ENCODE results near the gene ANP32D.
"Not testable (repeated sequence)": the region's sequence is repeated elsewhere in the genome, so short reads cannot be mapped to it uniquely, and the experiment has no call there.

The ANP32D gene
- 0 reads per million in 4 donors for total RNA-seq

DNA sequence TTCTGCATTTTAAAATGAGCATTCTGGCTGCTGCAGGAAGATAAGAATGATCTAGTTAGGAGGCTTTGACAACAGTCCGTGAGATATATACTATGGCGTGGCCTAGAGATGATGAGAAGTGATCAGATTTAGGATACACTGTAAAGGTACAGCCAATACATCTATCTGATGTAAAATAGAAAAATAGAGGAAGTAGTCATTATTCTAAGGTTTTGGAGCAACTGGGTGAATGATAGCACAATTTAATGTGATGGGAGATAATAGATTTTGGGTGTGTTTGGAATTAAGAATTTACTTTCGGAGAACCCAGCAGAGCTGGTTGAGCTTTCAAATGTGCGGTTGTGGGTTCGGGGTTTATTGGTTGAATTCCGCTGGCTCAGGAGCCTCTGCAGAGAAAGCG lies at the start of gene ANP32D:
Gene ANP32D, plus strand, starts transcription at position 301 of the 400 bp plus-strand sequence. CDS start 106 bp downstream, outside the sequence.
- DNase-seq: no peak

DNA sequence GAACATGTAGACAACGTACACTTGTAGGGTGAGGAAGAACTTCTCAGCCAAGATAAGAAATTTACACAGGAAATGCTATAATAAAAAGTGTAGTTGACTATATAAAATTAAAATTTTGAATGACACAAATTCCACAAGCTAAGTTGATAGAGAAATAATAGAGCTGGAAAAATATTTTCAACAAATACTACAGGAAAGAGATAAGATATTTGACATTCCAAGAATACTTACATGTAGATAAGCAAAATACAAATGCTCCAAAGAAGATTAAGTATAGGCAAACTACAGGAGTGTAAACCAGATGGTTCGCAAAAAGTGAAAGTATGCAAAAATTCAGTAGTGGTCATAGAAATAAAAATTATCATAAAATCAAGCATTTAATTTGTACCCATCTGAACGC lies 49.2 kb upstream of the ANP32D start:
- DNase-seq: no peak

DNA sequence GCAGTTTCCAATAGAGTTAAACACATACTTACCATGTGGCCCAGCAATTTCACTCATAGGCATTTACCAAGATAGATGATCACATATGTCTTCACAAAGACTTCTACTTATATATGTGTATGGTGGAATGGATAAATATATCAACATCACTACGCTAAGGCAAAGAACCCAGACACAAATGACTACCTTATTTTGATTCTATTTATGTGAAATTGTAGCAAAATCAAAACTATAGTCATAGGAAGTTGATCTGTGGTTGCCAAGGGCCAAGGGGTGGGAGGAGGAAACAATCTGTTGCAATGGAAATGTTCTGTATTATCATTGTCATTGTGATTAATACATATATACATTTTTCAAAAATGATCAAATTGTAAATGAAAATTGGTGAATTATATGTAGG lies 47.7 kb upstream of the ANP32D start:
- DNase-seq: no peak

DNA sequence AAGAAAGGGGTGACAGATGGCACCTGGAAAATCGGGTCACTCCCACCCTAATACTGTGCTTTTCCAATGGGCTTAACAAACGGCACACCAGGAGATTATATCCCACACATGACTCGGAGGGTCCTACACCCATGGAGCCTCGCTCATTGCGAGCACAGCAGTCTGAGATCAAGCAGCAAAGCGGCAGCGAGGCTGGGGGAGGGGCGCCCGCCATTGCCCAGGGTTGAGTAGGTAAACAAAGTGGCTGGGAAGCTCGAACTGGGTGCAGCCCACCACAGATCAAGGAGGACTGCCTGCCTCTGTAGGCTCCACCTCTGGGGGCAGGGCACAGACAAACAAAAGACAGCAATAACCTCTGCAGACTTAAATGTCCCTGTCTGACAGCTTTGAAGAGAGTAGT lies 38.3 kb upstream of the ANP32D start:
- DNase-seq: not testable (repeated sequence)

DNA sequence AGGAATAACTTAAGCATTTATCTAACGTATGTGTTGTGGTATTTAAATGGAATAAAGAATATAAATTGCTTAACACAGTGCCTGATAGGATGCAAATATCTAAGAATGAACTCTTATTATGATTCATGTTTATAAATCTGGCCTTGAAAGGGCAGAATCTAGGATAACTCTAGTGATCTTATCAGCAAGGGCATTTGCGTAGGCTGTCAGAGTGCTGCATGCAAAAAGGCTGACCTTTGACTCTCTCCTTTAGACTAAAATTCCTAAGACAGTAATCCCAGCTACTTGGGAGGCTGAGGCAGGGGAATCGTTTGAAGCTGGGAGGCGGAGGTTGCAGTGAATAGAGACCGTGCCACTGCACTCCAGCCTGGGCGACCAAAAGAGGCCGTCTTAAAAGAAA lies 31.3 kb upstream of the ANP32D start:
- no peak for DNase-seq

DNA sequence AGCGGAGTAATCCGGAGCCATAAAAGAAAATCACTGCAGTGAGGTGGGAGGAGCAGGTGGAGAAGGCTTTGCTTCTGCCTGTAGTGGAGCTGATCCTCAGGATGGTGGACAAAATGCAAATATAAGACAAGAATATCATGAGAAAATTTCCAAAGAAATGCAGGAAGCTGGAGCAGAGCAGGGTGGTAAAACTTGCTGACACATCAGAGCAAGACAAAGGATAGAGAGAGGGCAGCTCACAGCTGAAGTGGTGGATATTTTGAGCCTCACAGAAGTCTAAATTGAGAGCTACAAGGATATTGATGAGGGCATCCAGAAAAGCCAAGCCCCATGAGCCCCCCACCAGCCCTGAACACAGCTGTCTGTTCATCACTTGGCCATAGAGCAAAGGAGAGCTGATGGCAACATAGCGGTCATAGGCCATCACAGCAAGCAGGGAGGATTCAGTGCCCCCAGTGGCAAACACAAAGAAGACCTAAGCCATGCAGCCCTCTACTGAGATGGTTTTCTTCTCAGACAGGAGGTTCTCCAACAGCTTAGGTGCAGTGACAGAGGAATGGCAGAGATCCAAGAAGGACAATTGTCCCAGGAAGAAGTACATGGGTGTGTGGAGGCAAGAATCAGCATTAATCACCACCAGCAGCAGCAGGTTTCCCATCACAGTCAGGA lies 30.0 kb upstream of the ANP32D start:
- DNase-seq: no peak

DNA sequence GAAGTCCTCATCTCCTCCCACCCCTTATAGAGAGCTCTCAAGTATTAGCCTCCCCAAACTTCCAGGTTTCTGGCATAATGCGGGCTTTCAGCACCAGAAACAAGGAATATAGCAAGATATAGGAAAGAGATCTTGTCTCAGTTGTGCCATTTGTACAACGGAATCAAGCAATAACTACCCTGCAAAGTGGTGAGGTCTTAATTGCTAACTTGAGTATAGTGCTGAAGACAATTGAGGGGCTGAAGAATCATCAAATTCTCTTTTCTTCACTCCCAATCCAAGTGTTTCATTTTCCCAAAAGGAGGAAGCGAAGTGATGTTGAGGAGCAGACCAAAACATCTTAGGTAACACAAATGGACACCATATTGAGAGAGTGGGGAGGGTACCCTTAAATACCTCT lies 26.8 kb upstream of the ANP32D start:
- no peak for DNase-seq

DNA sequence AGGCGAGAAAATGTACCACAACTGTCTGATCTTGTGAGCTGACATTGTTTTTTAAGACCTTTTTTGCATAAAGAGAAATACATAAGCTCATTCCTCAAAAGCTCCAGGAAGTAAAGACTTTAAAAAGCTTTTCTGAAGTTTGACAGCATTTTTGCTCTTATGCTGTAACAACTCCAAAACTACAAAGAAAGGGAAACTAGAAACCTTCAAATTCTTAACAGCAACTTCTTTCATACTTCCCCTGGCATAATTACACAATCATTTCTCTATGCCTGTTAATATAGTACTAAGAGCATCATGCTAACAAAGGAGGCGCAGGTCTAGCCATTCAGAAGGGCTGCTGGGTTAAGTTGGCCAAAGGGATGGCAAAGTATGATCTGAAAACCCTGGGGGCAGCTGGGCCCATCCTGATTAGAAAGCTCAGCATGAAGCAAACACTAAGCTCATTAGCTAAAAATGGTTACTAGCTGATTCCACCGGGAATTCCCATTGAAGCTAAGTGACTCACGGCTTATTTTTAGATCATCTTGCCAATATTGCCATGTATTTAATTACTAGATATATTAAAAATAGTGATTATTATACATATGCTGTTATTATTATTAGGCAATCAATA lies 26.1 kb upstream of the ANP32D start:
- no peak for DNase-seq

DNA sequence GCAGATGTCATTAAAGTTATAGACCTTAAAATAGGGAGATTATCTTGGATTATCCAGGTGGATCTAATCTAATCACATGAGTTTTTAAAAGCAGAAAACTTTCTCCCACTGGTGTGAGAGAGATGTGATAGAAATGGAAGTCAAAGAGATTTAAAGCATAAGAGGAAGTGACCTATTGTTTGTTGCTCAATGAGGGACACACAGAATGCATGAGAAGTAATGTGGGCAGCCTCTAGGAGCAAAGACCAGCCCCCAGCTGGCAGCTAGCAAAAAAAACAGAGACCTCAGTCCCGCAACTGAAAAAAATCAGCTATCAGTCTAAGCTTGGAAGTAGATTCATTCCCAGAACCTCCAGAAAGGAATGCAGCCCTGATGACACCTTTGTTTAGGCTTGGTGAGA lies 24.6 kb upstream of the ANP32D start:
- no peak for DNase-seq

DNA sequence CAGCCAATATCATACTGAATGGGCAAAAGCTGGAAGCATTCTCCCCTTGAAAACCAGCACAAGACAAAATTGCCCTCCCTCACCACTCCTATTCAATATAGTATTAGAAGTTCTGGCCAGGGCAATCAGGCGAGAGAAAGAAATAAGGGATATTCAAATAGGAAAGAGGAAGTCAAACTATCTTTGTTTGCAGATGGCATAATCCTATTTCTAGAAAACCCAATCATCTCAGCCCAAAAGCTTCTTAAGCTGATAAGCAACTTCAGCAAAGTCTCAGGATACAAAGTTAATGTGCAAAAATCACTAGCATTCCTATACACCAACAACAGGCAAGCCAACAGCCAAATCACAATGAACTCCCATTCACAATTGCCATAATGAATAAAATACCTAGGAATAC lies 21.0 kb upstream of the ANP32D start:
- no peak for DNase-seq

DNA sequence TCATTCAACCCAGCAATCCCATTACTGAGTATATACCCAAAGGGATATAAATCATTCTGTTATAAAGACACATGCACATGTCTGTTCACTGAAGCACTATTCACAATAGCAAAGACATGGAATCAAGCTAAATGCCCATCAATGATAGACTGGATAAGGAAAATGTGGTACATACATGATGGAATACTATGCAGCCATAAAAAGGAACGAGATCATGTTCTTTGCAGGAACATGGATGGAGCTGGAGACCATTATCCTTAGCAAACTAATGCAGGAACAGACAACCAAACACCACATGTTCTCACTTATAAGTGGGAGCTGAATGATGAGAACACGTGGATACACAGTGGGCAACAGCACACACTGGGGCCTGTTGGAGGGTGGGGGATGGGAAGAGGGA lies 19.4 kb upstream of the ANP32D start:
- not testable (repeated sequence) for DNase-seq

DNA sequence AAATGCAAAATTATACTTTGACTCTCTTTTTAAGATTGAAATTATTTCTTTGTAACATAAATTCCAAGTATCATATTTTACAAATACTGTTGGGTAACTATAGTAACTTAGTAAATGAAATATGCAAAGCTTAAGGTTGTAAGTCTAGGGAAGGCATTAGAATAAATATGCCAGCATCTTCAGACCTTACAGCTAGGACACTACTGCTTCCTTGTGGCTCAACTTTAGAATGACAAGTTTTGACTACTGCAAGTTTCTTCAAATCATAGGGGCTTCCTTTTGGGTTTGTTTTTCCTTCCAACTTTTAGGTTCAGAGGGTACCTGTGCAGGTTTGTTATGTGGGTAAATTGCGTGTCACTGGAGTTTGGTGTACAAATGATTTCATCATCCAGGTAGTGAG lies 17.7 kb upstream of the ANP32D start:
- DNase-seq: peak in 1 of 5 donors; percentile 11

DNA sequence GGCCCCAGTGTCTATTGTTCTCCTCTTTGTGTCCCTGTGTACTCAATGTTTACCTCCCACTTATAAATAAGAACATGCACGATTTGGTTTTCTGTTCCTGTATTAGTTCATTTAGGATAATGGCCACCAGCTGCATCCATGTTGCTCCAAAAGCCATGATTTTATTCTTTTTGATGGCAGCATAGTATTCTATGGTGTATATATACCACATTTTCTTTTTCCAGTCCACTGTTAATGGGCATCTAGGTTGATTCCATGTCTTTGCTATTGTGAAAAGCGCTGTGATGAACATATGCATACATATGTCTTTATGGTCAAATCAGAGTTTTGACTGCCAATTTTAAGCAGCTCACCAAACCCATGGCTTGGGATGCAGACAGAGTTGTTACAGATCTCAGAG lies 17.2 kb upstream of the ANP32D start:
- DNase-seq: no peak

DNA sequence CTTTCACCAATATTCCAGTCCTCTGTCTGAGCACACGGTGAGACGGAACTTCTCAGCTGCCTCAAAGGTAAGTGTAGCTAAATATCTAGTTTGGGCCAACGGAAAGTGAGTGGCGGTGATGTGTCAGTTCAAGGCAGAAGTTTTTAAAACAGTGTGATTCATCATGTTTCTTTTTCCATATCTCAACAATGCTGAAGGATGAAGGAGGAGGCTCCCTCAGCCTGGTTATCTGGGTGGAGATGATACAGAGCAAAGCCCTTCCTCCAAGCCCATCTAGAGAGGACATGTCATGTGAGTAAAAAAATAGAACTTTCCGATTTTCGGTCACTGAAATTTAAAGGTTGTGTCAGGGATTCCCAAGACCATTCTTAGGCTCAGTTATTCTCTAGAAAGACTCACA lies 13.1 kb upstream of the ANP32D start:
- DNase-seq: no peak

DNA sequence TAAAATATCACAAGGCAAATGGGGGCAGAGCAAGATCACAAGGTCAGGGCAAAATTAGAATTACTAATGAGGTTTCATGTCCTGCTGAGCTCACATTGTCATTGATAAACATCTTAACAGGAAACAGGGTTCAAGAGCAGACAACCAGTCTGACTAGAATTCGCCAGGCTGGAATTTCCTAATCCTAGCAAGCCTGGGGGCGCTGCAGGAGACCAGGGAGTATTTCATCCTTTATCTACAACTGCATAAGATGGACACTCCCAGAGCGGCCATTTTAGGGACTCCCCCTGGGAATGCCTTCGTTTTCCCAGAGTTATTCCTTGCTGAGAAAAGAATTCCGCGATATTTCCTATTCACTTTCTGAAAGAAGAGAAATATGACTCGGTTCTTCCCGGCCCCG lies 3.3 kb upstream of the ANP32D start:
- not testable (repeated sequence) for DNase-seq

DNA sequence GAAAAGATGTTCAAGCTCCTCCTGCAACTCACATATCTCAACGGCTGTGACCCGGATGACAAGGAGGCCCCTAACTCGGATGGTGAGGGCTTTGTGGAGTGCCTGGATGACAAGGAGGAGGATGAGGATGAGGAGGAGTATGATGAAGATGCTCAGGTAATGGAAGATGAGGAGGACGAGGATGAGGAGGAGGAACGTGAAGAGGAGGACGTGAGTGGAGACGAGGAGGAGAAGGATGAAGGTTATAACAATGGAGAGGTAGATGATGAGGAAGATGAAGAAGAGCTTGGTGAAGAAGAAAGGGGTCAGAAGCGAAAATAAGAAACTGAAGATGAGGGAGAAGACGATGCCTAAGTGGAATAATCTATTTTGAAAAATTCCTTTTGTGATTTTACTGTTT lies 702 bp downstream of the ANP32D start:
- DNase-seq: no peak

DNA sequence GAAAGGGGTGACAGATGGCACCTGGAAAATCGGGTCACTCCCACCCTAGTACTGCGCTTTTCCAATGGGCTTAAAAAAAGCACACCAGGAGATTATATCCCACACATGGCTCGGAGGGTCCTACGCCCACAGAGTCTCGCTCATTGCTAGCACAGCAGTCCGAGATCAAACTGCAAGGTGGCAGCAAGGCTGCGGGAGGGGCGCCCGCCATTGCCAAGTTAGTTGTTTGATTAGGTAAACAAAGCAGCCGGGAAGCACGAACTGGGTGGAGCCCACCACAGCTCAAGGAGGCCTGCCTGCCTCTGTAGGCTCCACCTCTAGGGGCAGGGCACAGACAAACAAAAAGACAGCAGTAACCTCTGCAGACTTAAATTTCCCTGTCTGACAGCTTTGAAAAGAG lies 2.1 kb downstream of the ANP32D start:
- DNase-seq: not testable (repeated sequence)

DNA sequence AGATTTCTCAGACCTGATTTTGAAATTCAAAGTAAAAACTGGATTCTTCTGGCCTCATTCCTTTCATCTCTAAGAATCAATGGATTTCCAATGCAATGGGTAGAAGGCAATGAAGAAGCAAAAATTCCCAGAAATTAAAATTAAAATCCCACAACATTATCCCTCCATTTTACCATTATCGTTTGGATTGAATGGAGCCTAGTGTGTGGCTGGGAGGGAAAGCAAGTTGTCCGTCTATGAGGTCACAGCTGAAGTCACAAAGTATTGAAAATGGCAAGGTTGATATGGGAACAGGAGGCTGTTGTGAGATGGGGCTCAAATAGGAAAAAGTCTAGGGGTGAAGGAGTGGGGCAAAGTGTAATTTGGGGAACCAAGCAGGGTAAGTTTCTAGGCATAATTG lies 9.8 kb downstream of the ANP32D start, which contains the start of gene C12orf54:
Gene C12orf54, plus strand, starts transcription at position 301 of the 400 bp plus-strand sequence. CDS start 799 bp downstream, outside the sequence.
- no peak for DNase-seq

DNA sequence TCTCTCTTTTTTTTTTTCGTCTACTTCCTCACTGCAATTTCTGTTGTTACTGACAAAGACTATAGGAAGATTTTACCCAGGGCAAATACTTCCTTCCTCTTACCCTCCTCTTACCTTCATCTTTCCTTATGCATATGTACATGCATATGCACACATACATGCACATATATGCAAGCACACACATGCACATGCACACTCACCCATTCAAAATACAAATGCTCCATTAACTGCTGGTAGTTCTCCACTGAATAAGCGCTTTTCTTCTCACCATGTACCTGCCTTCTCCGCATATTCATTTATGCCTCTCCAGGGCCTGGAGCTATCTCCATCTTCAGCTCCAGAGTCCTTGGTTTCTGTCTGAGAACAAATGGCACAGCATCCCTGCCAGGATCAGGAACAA lies 10.6 kb downstream of the ANP32D start:
- DNase-seq: no peak

DNA sequence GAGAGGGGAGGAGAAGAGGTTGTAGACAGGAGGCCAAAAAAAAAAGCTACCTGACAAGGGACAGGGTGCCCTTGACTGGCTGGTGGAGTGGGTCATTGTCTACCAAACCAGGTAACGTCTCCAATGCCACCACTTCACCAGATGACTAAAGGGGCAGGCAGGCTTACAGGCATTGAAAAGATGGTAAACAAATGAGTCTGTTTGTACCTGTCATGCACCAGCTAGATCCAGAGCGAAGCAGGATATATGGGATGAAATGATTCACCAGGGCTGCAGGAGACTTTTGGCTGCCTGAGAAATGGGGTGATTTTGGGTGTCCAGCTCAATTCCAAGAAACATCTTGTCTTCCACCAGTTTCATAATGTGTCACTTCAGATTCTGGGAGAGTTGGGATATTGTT lies 13.9 kb downstream of the ANP32D start:
- no peak for DNase-seq

DNA sequence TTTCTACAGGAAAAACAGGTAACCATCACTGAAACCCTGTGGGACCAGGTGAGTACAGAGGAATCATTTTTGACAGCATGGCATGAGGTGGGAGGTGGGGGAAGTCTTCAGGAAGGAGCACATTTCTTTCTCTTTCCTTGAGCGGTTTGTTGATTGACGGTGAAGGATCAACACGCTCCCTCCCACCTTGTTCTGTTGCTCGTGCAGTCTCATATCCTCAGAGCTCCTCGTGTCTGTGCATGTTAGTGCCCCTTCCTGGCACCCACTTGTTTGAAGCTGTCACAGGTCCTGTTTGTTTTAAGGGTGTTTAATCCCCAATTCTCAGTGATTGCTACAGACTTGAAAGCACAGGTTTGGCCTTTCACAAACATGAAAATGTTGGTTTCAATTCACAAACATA lies 14.3 kb downstream of the ANP32D start:
- DNase-seq: no peak

DNA sequence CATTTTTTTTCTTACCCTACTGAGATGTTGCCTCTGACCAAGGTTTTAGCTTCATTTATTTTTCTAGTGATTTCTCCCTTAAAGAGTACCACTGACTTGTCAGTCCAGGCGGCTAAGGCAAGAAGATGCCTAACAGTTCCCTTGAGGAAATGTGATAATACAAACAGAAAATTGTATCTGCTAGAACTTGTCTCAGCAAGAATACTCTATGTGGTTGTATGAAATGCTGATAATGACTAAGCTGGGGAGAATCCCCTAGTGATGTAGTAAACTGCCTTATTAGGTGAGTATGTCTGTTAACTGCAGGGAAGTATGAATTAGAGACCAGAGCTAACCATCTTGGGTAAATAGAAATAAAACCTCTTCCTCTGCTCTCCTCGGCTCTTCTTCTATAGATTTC lies 16.7 kb downstream of the ANP32D start:
- DNase-seq: no peak

DNA sequence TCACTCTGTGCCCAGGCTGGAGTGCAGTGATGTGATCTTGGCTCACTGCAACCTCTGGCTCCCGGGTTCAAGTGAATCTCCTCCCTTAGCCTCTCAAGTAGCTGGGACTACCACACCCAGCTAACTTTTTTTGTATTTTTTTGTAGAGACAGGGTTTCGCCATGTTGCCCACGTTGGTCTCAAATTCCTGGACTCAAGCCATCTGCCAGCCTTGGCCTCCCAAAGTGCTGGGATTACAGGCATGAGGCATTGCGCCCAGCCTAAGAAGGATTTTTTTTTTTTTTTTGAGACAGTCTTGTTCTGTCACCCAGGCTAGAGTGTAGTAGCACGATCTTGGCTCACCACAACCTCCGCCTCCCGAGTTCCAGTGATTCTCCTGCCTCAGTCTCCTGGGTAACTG lies 17.1 kb downstream of the ANP32D start:
- not testable (repeated sequence) for DNase-seq

DNA sequence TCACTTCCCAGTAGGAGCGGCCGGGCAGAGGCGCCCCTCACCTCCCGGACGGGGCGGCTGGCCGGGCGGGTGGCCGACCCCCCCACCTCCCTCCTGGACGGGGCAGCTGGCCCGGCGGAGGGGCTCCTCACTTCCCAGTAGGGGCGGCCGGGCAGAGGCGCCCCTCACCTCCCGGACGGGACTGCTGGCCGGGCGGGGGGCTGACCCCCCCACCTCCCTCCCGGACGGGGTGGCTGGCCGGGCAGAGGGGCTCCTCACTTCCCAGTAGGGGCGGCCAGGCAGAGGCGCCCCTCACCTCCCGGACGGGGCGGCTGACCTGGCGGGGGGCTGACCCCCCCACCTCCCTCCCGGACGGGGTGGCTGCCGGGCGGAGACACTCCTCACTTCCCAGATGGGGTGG lies 27.9 kb downstream of the ANP32D start:
- DNase-seq: not testable (repeated sequence)

DNA sequence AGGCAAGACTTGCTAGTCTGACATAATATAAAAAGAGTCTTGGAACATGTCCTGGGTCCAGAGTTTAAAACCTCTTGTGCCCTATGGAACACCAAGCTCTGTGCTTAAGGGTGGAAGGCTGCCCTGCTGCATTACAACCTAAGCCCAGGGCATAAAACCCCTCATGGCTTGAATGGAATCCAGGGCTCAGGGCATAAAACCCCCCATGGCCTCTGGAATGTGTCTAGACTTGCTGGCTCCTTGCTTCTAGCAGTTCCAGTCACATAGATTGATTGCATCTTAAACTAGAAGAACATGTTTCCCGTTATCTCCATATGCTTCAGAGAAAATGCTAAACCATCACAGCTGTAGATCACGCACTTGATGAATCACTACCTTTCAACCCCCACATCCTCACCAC lies 34.5 kb downstream of the ANP32D start:
- not testable (repeated sequence) for DNase-seq
